Measurements from ENCODE around the gene UCK2. TPM values are rescaled to one million over a fixed set of nuclear protein-coding genes. Genes with fewer than 3 reads are reported as not detected.

UCK2 gene
- total RNA-seq, 4 donors from 2014 or later: 37.6 to 63.1 (median 50.8) TPM

GRCh38 chr1:165841582-165842017, 14.2 kb downstream of the UCK2 start:
- Histone ChIP-seq H3K27ac (peak overlapping the region in 1 of 4 donors; percentile 42), H3K4me3 (no peak overlapping the region), H3K27me3 (no peaks in the 10 kb centered on the region), H3K36me3 (no peaks in the 10 kb centered on the region), H3K4me1 (peaks cover 3 to 54% (median 12%) of the 10 kb centered on the region in 3 donors), H3K9me3 (no peaks in the 10 kb centered on the region)
- intact Hi-C loops (cut with DNase I): no loop called here
- no peak for TF ChIP-seq CTCF (IDR thresholded peaks at IDR 0.05)
- DNase-seq: no peak
- 56 to 70% methylated on average over 3 of the region's 3 CpGs for WGBS, 2 donors

GRCh38 chr1:165842023-165842670, 14.7 kb downstream of the UCK2 start:
- Histone ChIP-seq H3K4me1 (peaks cover 3 to 53% (median 12%) of the 10 kb centered on the region in 3 donors), H3K27ac (peak overlapping the region in 1 of 4 donors; percentile 42), H3K36me3 (no peaks in the 10 kb centered on the region), H3K4me3 (no peak overlapping the region), H3K9me3 (no peaks in the 10 kb centered on the region), H3K27me3 (no peaks in the 10 kb centered on the region)
- 53 to 63% methylated on average over 2 of the region's 2 CpGs for WGBS, 2 donors
- no peak for DNase-seq
- TF ChIP-seq CTCF (IDR thresholded peaks at IDR 0.05) (no peak), POLR2A (IDR thresholded peaks at IDR 0.05) (no peak)
- intact Hi-C loops (cut with DNase I): no loop called here

GRCh38 chr1:165842671-165843129, 15.3 kb downstream of the UCK2 start:
- WGBS, 2 donors: 21 to 23% methylated on average over 5 of the region's 5 CpGs
- no peak for DNase-seq
- H3K9me3 ChIP-seq: no peaks in the 10 kb centered on the region
- intact Hi-C loops (cut with DNase I): no loop called here
- no peaks in the 10 kb centered on the region for H3K27me3 ChIP-seq
- H3K36me3 ChIP-seq: no peaks in the 10 kb centered on the region
- TF ChIP-seq POLR2A (IDR thresholded peaks at IDR 0.05): no peak
- H3K4me1 ChIP-seq: peaks cover 3 to 47% (median 12%) of the 10 kb centered on the region in 3 donors
- peak overlapping the region in 1 of 4 donors; percentile 42 for H3K27ac ChIP-seq
- H3K4me3 ChIP-seq: no peak overlapping the region

- 19 to 33% methylated on average over 1 of the region's 1 CpG for WGBS, 2 donors
- no peak overlapping the region for H3K27ac ChIP-seq
- no peaks in the 10 kb centered on the region for H3K36me3 ChIP-seq
- peaks cover 3 to 41% (median 12%) of the 10 kb centered on the region in 3 donors for H3K4me1 ChIP-seq
- intact Hi-C loops (cut with DNase I): no loop called here
- H3K27me3 ChIP-seq: no peaks in the 10 kb centered on the region
- H3K9me3 ChIP-seq: no peaks in the 10 kb centered on the region
- no peak for DNase-seq
- no peak overlapping the region for H3K4me3 ChIP-seq
- TF ChIP-seq POLR2A (IDR thresholded peaks at IDR 0.05) (no peak), CTCF (IDR thresholded peaks at IDR 0.05) (no peak)
These were observed 15.9 kb downstream of the UCK2 start for GRCh38 chr1:165843304-165843703.

- H3K9me3 ChIP-seq: no peaks in the 10 kb centered on the region
- DNase-seq: no peak
- no peak overlapping the region for H3K4me3 ChIP-seq
- H3K4me1 ChIP-seq: peaks cover 3 to 43% (median 12%) of the 10 kb centered on the region in 3 donors
- no peaks in the 10 kb centered on the region for H3K36me3 ChIP-seq
- 69 to 74% methylated on average over 11 of the region's 11 CpGs for WGBS, 2 donors
- no peak for TF ChIP-seq CTCF (IDR thresholded peaks at IDR 0.05)
- TF ChIP-seq POLR2A (IDR thresholded peaks at IDR 0.05): no peak
- no peaks in the 10 kb centered on the region for H3K27me3 ChIP-seq
- intact Hi-C loops (cut with DNase I): no loop called here
- H3K27ac ChIP-seq: no peak overlapping the region
These were observed 16.8 kb downstream of the UCK2 start for GRCh38 chr1:165844114-165844798.
